KOPT-K1 (cell line): ENCODE data around the gene UBP1.
"Not testable (repeated sequence)": the region's sequence is repeated elsewhere in the genome, so short reads cannot be mapped to it uniquely, and the experiment has no call there.

Experiments
- H3K27ac ChIP-seq: fragments of 200-600 bp; sonication (generic); 2 replicates; pipeline ENCODE4 v1.5.1; 2016; ENCODE audit warnings: antibody characterized with exemption, mild to moderate bottlenecking, low read depth, low read length; ENCODE audit not compliant: poor library complexity, severe bottlenecking
- H3K36me3 ChIP-seq: fragments of 200-600 bp; sonication (generic); 2 replicates; pipeline ENCODE4 v1.5.1; 2017; ENCODE audit warnings: antibody characterized with exemption, mild to moderate bottlenecking, low read length, moderate library complexity; ENCODE audit not compliant: insufficient read depth
- H3K9me3 ChIP-seq: fragments of 200-600 bp; sonication (generic); 2 replicates; pipeline ENCODE4 v1.5.1; 2017; ENCODE audit warnings: antibody characterized with exemption, low read length, mild to moderate bottlenecking; ENCODE audit not compliant: insufficient read depth, poor library complexity, severe bottlenecking

UBP1 gene

DNA sequence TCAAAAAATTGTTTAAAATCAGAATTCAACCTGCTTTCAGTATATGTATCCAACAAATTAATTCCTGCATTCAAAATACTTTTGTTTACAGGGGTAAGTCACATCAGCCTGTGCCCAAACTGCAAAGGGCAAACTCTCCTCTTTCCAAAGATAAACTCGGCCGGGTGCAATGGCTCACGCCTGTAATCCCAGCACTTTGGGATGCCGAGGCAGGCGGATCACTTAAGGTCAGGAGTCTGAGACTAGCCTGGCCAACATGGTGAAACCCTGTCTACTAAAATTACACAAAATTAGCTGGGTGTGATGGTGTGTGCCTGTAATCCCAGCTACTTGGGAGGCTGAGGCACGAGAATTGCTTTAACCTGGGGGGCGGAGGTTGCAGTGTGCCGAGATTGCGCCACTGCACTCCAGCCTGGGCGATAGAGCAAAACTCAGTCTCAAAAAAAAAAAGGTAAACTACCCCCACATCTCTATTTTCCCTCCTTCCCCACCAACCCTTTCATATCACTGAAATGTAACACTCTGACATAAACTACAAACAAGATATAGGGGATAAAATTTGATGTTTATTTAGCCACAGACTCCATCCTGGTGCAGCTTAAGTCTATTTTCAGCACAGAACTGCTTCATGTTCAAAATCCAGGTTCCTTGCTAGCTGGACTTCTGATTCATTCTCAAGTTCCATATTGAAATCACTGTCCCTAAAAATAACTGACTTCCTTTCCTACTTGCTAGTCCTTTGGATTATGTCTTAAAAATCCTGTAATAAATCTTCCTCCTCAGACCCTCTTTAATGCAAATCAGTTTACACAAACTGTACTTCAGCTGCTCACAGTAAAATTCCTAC lies 15.4 kb downstream of the UBP1 start:
- Histone ChIP-seq H3K36me3 (peaks cover 54% of the 10 kb centered on the region), H3K9me3 (no peaks in the 10 kb centered on the region), H3K27ac (no peak overlapping the region)

DNA sequence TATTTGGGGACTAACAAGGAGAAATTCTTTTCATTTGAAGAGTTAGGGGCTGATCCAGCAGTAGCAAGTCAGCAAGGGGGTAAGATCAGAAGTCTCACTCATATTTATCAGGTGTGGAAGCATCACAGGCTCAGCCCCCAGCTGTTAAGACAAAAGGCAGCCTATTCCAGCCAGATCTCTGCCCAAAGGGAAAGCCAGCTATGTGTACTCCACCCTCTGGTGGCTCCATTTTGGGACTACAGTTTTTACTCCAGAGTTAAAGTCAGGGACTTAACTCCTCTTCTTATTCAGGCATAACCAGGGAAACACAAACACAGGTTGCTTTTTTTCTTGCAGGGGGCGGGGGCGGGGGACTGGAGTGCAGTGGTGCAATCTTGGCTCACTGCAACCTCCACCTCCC lies 19.2 kb downstream of the UBP1 start:
- H3K36me3 ChIP-seq = peaks cover 86% of the 10 kb centered on the region
- no peak overlapping the region for H3K27ac ChIP-seq

DNA sequence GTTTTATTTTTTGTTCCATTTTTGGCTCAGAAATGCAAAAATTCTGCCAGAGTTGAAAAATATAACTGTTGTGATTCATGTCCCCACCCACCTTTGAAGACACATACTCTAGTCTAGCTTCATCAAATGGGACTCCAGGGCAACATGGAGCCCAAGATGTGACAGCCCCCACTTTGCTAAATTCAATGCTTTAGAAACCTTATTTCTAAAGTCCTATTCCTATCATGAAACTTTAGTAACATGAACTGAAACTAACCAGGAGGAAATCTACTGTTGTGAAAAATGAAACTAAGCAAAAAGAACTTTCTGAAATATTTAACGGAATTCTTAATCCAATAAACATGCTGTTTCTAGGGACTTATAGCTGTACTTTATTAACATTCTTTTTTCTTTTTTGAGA lies 20.3 kb downstream of the UBP1 start:
- peaks cover 89% of the 10 kb centered on the region for H3K36me3 ChIP-seq

More for the DNA sequence above, 19.2 kb downstream of the UBP1 start:
- H3K9me3 ChIP-seq = no peaks in the 10 kb centered on the region

DNA sequence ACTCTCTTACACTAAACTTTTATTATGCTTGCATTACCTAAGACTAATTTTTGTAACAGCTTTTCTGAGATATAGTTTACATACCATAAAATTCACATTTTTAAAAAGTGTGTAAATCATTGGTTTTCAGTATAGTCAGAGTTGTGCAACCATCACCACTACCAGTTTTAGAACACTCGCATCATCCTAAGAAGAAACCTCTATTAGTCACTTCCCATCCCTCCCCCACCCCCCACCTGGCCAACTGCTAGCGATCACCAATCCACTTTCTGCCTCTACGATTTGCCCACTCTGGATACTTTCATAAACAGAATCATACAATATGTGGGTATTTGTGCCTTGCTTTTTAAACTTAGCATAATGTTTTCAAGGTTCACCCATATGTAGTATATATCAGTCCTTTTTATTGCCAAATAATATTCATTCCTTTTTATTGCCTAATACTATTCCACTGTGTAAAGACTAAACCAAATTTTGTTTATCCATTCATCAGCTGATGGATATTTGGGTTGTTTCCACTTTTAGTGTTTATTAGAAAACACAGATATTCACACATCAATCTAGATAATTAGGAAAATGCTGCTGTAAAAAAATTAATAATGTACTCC lies 23.0 kb downstream of the UBP1 start:
- H3K9me3 ChIP-seq = no peaks in the 10 kb centered on the region
- H3K36me3 ChIP-seq = peaks cover 92% of the 10 kb centered on the region
- no peak overlapping the region for H3K27ac ChIP-seq

More for the DNA sequence above, 20.3 kb downstream of the UBP1 start:
- H3K9me3 ChIP-seq = no peaks in the 10 kb centered on the region
- no peak overlapping the region for H3K27ac ChIP-seq

DNA sequence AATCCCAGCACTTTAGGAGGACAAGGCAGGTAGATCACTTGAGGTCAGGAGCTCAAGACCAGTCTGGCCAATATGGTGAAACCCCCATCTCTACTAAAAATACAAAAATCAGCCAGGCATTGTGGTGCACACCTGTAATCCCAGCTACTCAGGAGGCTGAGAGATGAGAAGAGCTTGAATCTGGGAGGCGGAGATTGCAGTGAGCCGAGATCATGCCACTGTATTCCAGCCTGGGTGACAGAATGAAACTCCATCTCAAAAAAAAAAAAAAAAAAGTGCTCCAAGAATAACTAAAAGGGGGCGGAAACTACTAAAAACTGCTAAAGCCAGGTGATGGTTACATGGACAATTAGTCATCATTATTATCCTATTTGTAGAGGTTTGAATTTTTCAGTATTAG lies 29.4 kb downstream of the UBP1 start:
- not testable (repeated sequence) for H3K9me3 ChIP-seq, H3K27ac ChIP-seq
- H3K36me3 ChIP-seq = peaks cover 100% of the 10 kb centered on the region

DNA sequence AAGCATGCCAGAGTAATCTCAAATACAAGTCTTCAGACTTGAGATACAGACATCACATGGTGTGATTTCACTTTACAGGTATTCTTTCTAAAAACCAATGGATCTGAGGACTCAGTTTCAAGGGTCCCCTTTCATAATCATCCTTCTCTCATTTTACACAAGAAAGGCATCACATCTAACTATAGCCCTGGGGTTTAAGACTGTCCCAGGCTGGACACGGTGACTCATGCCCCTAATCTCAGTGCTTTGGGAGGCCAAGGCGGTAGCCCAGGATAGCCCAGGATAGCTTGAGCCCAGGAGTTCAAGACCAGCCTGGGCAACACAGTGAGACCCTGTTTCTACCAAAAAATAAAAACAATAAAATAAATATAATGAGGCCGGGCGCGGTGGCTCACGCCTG lies 36.4 kb downstream of the UBP1 start:
- H3K36me3 ChIP-seq = peaks cover 96% of the 10 kb centered on the region
- H3K9me3 ChIP-seq = no peaks in the 10 kb centered on the region
- no peak overlapping the region for H3K27ac ChIP-seq

DNA sequence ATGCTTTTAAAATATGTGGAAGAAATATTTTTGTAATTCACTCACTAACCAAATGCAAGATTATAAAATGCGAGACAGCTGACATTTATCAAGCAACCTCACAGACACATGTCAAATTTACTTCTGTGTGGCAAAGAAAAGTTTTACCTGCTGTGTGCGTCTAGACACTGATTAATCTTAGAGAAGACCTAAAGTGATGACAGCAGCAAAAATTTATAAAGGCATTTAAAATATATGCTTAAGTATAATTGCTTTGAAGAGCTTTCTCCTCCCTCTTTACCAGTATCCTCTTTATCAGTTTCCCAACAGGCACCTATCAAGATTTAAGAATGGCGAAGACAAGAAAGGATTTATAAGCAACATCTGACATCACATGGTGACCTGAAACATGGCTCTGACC lies 37.3 kb downstream of the UBP1 start:
- Histone ChIP-seq H3K36me3 (peaks cover 96% of the 10 kb centered on the region), H3K27ac (no peak overlapping the region), H3K9me3 (no peaks in the 10 kb centered on the region)

DNA sequence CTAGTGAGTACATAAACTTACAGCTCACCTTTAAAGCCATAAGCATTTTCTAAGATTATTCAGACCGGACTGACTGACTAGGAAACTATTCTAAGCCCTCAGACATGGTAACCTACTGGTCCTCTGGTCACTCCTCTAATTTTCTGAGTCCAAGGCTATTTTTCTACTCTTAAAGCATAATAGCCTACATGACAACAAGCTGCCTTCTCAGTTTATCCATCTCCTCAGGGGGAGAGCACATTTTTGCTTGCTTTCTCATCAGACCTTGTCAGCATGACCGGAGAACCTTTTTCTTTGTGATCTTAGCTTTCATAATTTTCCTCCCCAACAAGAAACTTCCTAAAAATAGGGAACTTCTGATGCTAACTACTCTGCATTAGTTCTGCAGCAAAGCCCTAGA lies 38.4 kb downstream of the UBP1 start:
- H3K27ac ChIP-seq = no peak overlapping the region
- H3K36me3 ChIP-seq = peaks cover 96% of the 10 kb centered on the region
- H3K9me3 ChIP-seq = no peaks in the 10 kb centered on the region

DNA sequence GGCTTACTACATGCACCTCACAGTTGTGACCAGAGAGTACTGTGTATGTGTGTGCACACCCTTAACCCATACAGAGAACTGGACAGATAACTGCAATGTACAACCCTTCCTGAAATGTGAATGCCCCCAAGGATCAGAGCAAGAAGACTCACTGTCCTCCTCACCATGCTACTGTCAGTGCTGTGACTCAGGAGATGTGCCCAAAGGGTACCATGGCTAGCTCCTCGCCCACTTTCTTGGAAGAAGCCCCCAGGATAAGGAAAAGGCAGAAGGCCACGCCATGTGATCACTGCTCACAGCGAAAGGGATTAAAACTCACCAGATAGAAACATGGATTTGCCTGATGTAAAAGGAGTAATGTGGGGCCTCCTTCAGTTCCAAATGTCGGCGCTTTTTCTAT lies 41.8 kb downstream of the UBP1 start:
- Histone ChIP-seq H3K9me3 (no peaks in the 10 kb centered on the region), H3K36me3 (peaks cover 94% of the 10 kb centered on the region), H3K27ac (no peak overlapping the region)

DNA sequence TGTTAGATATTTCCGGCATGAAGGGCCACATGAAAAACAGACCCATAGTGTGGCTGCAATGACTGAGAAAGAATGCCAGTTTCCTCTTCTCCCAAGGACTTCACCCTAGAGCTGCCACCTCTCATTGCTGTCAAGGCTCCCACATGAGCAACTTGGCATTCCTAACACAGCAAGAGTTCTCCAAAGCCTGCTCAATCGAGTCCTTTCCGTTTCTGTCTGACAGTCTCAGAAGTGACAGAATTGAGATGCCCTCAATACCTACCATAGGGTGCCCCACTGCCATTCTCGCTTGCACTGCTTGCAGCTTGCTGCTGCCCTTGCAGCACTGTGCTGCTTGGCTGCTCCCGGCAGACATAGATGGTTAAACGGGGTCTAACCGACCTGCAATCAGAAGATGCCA lies 44.3 kb downstream of the UBP1 start:
- no peak overlapping the region for H3K27ac ChIP-seq
- H3K36me3 ChIP-seq = peaks cover 94% of the 10 kb centered on the region
- H3K9me3 ChIP-seq = no peaks in the 10 kb centered on the region

DNA sequence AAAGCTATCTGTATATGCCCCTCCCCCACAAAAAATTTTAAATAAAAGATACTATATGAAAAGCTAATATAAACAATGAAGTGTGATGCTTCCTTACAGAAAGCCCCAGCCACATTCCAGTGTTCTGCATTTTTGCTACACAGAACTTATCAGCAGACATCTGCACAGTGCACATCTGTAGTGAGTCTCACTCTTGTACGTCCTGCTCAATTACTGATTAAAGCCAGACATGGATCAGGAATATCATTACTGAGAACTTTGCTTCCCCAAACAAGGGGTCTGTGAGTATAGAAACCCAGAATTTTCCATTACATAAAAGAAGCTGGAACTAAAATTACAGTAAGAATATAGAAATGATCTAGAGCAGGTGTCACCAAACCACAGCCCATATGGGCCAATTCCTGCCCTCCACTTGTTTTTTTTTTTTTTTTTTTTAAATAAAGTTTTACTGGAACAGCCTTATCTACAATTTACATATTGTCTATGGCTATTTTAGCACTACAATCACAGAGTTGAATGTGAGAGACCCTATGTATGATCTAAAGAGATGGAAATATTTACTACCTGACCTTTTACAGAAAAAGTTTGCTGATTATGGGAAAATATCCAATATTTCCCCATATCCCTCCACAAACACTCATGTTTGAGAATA lies 45.7 kb downstream of the UBP1 start:
- Histone ChIP-seq H3K36me3 (peaks cover 94% of the 10 kb centered on the region), H3K27ac (no peak overlapping the region), H3K9me3 (no peaks in the 10 kb centered on the region)

DNA sequence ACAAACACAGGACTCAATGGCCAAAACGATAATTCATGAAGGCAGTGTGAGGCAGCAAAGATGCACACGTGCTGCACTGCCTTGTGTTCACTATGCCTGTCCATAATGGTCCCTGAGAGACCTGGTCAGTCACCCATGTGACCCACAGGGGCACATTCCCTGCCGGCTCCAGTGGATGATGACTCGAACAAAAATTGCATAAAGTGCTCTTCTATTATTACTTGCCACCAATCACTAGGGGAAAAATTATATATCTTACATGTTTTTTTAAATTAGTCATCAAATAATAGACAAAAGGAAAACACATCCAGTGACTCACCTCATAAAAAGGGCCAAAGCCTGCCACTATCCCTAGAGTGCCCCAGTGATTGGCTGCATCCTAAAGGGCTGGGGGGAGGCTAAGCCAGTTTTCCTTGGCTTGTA lies 47.5 kb downstream of the UBP1 start:
- H3K36me3 ChIP-seq = peaks cover 93% of the 10 kb centered on the region
- H3K9me3 ChIP-seq = no peaks in the 10 kb centered on the region
- no peak overlapping the region for H3K27ac ChIP-seq

DNA sequence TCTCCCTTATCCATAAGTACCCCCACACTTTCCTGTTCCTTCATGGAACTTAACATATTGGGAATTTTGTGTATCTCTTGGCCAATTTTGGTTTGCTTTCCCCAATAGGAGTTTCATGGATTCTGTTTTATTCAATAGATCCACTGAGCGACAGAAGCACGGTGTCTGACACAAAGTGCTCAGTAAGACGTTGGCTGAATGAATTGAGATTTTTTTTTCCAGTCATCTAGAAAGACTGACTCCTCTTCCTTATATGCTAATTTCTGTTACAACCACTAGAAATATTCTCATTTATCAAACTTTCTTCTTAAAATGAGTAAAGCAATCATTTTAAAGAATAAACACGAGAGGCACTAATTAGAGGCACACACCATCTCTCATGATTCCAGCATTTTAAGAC lies 48.1 kb downstream of the UBP1 start:
- no peak overlapping the region for H3K27ac ChIP-seq
- no peaks in the 10 kb centered on the region for H3K9me3 ChIP-seq
- peaks cover 92% of the 10 kb centered on the region for H3K36me3 ChIP-seq

DNA sequence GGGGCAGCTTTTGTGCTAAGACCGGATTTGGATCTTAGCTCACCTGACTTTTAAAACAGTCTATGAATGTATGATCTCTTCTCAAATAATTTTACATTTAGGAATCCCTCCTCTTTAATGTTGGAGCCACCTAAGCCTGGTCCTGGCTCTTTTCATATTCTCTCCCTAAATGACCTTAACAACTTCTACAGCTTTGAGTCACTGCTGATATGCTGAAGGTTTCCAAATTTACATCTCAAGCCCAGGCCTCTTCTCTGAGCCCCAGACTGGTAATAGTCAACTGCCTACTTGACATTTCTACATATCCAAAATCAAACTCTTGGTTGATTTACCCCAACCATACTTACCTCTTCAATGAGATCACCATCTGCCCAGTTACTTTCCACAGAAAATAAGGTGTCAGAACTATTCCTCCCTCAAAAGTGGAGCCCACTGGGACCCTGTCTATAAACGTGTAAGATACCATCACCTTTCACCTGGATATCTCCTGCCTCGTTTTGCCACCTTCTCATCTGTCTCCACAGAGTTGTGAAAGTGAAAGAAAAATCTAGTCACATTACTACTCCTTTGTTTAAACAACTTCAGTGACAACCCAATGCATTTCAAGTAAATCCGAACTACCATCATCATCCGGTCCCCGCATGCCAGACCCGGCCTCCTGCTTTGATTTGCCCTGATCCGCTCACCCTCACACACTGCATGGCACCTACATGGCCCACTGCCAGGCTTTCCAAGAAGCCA lies 48.8 kb downstream of the UBP1 start:
- Histone ChIP-seq H3K36me3 (peaks cover 92% of the 10 kb centered on the region), H3K9me3 (no peaks in the 10 kb centered on the region), H3K27ac (no peak overlapping the region)

DNA sequence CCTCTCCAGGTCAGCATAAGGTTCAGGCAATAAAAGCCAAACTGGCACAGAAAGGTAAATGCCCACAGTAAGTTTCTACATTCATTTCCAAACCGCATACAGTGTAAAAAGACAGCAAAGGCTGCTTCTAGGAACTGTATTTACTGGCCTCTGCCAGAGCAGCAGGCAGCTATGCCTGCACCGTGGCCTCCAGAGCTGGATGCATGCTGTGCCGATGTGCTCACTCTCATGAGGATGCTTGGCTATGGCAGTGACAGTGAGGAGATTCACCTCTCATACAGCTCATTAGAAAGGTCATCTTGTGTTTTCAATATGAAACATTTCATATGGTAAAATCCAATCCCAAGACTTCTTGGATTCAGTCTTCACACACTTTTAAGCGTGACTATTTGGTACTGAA lies 50.3 kb downstream of the UBP1 start:
- Histone ChIP-seq H3K27ac (no peak overlapping the region), H3K9me3 (no peaks in the 10 kb centered on the region), H3K36me3 (peaks cover 91% of the 10 kb centered on the region)
